Stimulated activated CD4-positive, alpha-beta T cell treated with anti-CD3 and anti-CD28 coated beads, Interleukin-2, amount 100 ng/mL, for 48 hours (primary cell): ENCODE results near the gene KRT78.

Source experiments
- DNase-seq, 2 donors: peaks; one replicate each; pipeline ENCODE4 v3.0.0-alpha.2; 2020

Gene KRT78

GRCh38 chr12:52837781-52838608, 10.8 kb downstream of the KRT78 start:
- DNase-seq, result no peak

DNA sequence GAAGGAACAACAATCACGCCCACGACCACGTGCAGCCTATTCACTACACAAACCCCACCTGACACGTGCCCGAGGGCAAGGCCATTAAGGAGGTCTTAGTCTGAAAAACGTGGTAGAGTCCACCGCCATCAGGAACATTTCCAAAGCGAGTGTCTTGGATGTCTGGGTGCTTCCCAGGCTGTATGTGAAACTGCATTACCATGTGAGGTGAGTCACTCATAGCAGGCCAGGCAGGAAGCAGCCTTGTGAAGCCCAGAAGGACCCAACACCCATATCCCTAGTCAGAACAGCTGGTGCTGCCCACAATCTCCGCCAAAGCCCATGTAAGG, 11.4 kb downstream of the KRT78 start:
- no peak for DNase-seq

DNA sequence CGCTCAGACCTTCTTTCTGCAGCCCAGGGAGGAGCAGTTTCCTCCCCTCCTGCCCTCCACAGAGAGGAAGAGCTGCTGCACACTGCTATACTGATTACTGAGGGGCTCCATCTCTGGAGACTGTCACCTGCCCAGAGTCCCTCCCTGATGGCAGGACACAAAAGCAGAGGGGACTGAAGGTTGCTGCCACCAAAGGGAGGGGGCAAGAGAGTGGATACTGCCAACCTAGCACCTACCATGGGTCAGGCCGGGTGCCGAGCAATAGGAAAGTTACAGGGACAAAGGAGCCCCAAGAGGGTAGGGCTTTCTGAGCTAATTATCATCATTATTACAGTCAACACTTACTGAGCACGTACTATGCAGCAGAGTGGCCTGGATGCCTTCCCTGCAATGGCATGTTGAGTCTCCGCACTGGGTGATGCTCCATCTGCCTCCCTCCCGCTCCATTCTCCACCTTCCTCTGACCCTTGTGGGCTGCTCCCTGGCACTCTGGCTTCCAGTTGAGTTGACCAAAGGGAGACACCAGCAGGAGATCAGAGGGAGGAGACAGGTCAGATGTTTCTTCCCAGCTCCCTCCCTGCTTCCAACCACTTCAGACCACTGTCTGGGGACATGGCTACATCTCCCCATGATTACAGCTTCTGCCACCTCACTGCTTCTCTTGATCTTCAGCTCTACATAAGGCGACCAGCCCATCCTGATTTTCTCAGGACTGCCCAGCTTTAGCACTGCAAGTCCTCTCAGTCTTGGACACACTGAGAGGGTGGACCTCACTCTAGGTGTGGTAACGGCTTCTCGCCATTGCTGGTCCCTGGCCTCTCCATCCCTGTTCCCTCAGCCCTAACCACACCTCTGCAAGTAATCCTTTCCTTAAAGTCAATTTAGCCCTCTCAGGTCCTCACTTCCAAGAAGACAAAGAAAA, 12.0 kb downstream of the KRT78 start:
- no peak for DNase-seq

GRCh38 chr12:52836042-52836466, 12.7 kb downstream of the KRT78 start:
- peak; percentile 32 to 61 for DNase-seq

DNA sequence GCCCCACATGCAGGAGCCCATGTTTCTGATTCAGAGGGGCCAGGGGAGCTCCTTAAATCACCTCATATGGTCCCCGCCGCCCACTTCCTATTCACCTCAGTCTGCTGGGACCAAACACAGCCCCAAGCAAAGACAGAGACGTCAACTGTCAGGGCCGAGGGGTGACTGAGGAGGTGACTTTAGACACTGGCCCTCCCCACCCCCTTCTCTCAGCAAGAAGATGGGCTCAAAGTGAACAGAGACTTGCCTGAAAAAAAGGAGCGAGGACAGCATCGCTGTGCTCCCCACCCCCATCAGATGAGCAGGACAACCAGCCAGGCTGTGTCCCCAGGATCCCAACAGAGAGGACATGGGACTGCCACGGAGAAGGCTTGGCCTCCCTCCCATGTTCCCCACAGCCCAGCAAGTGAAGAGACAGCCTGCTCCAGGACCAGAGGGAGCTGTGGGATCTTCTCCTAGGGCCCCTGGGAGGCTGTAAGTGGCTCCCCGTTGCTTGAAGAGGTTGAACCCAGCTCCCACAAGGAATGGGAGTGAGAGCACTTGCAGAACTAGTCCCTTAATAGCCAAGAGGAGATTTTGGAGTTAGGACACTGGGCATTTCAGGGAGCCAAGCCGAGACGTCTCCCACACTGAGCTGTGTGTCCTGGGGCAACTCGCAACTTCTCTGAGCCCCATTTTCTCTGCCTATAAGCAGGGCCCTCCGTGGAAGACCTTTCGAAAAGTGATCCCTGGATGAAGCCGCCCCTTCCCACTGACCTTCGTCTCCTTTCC, 13.3 kb downstream of the KRT78 start:
- DNase-seq, result no peak

DNA sequence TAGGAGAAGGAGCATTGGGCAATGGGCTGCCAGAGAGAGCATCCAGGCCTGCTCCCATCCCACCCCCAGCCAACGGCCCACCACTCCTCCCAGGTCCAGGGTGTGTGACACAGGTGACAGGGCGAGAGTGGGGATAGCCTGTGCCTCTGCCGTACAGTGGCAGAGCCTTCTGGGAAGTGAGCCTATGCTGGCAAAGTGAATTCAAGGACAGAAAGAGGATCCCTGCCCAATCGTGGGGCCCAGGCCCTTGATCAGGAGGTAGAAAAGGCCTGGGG, 14.1 kb downstream of the KRT78 start:
- no peak for DNase-seq

- DNase-seq, result no peak
These were observed 14.7 kb downstream of the KRT78 start, which contains the start of gene KRT79 for GRCh38 chr12:52833922-52834726. Gene KRT79, minus strand, starts transcription at chr12:52834311. Its CDS starts 51 bp downstream, at chr12:52834260.

- no peak for DNase-seq
These were observed 15.5 kb downstream of the KRT78 start for GRCh38 chr12:52832985-52833905.

DNA sequence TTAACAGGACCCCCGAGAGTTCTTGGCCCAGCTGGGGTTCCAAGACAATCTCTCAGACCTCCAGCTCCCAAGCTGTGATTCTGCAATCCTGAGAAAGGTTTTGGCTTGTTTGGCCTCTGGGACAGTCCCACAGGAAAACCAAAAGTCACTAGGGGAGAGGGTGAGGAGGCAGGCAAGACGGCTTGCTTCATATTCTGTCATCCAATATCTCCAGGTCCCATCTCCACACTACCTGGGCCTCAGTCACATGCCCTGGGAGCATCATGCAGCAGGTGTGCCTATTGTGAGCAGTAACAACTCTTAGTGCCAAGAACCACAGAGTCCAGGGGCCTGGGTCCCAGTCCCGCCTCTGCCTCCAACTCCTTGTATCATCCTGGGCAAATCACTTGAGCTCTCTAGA, 16.3 kb downstream of the KRT78 start:
- no peak for DNase-seq

- no peak for DNase-seq
These were observed 17.5 kb downstream of the KRT78 start for GRCh38 chr12:52831251-52831650.

DNA sequence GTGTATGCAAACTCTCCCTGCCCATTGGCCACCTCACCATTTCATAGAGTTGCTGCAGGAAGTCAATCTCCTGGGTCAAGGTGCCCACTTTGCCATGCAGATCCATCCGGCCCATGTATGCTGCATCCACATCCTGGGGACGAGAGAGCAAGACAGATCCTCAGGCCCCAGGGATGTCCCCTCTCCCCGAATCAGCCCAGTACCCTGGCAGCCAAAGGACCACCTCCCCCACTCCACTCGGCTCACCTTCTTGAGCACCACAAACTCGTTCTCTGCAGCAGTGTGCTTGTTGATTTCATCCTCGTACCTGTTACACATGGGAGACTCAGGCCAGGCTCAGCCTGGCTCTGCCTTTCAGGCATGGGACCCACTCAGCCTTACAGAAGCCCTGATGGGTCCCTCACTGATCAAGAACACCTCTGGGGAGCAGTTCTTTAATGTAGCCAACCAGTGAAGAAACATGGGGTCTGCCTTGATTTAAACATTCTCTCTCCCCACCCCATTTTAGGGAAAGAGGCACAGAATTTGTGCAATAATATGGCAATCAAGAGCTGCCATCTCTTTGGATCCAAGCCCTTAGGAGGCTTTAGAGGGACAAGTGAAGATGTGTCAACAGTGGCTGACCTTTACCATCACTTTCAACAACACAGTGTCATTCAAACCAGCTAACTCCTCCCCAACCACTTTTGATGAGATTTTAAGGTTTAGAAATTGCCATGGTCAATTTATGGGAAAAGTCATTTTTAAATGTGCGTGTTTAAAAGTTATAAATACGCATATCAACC, 18.6 kb downstream of the KRT78 start:
- no peak for DNase-seq

GRCh38 chr12:52828591-52829021, 20.2 kb downstream of the KRT78 start:
- no peak for DNase-seq

- DNase-seq, result no peak
These were observed 20.6 kb downstream of the KRT78 start for GRCh38 chr12:52828156-52828555.

- DNase-seq, result no peak
These were observed 21.2 kb downstream of the KRT78 start for GRCh38 chr12:52827499-52828090.

DNA sequence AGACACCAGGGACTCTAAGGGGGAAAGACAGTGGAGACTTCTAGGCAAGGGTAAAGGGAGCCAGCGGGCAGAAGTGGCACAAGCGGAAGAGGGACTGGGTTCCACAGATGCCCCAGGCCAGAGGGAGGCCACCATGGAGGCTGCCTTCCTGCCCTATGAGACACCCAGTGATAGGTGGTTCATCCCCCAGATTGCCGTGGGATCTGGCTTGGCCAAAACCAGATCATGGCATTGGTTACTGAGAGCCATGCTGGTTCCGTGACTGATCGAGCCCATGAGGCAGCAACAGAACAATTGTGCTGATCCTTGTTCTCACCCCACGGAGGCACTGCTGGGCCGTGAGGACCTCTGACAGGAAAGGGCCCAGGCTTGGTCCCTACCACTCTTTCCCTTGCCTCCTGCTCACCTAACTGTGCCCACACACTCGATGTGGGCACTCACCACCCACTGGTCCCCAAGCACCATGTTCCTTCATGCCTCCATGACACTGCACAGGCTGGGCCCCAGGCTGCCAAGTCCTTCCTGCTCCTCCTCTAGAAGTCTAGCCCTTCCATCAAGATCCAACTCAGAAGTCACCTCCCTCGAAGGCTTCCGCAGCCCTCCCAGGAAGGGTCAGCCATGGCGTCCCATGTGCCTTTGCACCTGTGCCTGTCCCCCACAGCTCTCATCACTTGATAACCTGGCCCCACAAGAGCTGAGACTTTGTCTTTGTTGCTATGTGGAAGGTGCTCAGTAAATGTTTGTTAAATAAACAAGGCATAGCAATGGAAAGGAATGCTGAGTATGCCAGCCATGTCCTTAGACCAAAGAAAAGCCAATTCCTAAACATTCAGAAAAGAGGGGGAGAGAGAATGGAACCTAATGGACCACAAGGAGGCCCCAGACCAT, 21.9 kb downstream of the KRT78 start:
- no peak for DNase-seq

DNA sequence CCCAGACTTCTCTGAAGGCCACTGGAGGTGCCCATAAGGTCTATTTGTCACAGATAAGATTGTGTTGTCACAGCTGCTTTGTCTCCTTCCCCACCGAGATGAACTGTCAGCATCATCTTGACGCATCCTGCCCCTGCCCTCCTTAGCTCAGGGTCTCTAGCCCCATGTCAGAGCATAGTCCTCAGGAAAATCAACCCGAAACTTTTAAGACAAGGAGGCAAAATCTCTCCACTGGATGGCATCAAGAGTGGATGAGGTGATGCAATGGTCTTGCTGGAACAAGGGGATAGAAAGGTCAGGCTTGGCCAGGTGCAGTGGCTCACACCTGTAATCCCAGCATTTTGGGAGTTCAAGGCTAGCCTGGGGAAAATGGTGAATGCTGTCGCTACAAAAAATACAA, 22.8 kb downstream of the KRT78 start:
- no peak for DNase-seq

- no peak for DNase-seq
These were observed 23.9 kb downstream of the KRT78 start for GRCh38 chr12:52824741-52825410.

GRCh38 chr12:52823761-52824450, 24.9 kb downstream of the KRT78 start:
- DNase-seq, result no peak
